ENCODE data around the gene MYZAP. TPM values are rescaled to one million over a fixed set of nuclear protein-coding genes. Genes with fewer than 3 reads are reported as not detected.

The MYZAP gene
- total and polyA plus RNA-seq, 9 donors, result 1.1 to 11.3 (median 5.5) TPM

DNA sequence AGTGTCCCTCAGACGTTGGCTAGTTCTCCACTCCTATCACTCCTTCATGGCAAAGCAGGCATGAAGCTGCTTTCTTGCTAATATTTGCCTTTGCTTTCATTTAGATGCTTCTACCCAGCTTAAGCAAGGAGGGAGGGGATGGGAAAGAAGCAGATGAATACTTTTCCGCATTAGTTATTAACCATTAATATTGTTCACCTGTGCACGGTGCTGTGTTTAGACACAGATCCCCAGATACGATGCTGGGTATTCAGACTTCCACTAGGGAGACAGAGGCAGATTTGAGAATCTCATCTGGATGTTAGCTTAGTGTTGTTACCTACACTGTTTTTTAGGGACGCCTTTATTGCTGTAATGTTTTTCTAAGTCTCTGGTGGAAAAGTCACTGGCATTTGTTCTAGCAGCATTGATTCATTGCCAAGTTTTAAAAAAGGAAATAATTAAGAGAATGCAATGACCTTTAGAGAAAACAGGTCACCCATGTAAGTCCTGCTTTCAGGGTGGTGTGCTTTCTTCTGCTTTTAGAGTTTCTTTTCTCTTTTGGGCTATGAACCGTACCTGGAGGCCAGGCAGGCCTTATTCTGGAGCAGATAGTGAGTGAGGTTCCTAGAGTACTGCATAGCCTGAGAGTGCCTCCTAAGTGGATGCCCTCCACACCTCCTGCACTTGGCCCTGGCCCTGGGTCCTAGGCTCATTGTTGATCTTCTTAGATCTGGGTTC is 55.5 kb downstream of the MYZAP start:
- Histone ChIP-seq H3K27ac (no peak overlapping the region), H3K4me3 (no peak overlapping the region), H3K4me1 (ENCODE audit: insufficient read depth) (no peaks in the 10 kb centered on the region), H3K9me3 (no peaks in the 10 kb centered on the region), H3K27me3 (no peaks in the 10 kb centered on the region), H3K36me3 (no peaks in the 10 kb centered on the region)
- TF ChIP-seq, protein P1, sequence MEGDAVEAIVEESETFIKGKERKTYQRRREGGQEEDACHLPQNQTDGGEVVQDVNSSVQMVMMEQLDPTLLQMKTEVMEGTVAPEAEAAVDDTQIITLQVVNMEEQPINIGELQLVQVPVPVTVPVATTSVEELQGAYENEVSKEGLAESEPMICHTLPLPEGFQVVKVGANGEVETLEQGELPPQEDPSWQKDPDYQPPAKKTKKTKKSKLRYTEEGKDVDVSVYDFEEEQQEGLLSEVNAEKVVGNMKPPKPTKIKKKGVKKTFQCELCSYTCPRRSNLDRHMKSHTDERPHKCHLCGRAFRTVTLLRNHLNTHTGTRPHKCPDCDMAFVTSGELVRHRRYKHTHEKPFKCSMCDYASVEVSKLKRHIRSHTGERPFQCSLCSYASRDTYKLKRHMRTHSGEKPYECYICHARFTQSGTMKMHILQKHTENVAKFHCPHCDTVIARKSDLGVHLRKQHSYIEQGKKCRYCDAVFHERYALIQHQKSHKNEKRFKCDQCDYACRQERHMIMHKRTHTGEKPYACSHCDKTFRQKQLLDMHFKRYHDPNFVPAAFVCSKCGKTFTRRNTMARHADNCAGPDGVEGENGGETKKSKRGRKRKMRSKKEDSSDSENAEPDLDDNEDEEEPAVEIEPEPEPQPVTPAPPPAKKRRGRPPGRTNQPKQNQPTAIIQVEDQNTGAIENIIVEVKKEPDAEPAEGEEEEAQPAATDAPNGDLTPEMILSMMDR (IDR thresholded peaks at IDR 0.05), result no peak
- TF ChIP-seq EP300 (IDR thresholded peaks at IDR 0.05), result no peak
- TF ChIP-seq POLR2A (IDR thresholded peaks at IDR 0.05), result no peak
- no peak for DNase-seq
- WGBS, 3 donors, result 69 to 78% (median 74%) methylated on average over 6 of the region's 6 CpGs
- intact Hi-C loops (cut with DNase I), result no loop called here

DNA sequence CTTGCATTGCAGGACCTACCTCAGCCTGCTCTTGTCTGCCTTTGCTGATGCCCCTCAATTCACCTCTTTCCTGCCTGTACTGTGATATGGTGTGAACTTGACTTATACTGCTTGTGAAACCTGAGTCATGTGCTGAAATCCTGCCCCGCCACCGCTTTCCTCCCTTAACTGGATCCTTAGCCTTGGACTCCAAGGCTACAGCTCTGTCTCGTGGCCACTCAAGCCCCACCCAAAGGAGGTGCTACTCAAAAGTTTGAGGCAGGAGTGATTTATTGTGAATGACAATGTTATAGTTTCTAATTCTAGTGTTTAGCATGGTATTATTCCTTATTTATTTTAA is 56.1 kb downstream of the MYZAP start:
- no peak for TF ChIP-seq EP300 (IDR thresholded peaks at IDR 0.05)
- TF ChIP-seq, protein P1 (IDR thresholded peaks at IDR 0.05), result no peak
- TF ChIP-seq POLR2A (IDR thresholded peaks at IDR 0.05), result no peak
- 64 to 74% (median 65%) methylated on average over 3 of the region's 3 CpGs for WGBS, 3 donors
- intact Hi-C loops (cut with DNase I), result no loop called here

DNA sequence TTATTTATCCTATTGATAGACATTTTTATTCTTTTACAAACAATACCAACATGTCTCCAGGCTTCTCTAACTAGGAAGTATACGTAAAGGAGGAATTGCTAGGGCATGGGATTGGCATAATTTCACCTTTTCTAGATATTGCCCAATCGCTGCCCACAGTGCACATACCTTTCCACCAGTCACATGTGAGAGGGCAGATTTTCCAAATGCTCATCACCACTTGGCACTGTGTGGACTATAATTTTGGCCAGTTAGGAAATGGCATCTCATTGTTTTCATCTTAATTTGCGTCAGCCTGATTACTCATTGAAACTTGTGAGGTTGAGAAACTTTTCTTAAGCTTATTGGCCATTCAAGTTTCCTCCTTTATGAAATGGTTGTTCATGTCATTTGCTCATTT is 57.4 kb downstream of the MYZAP start:
- 93 to 98% (median 95%) methylated on average over 3 of the region's 3 CpGs for WGBS, 3 donors
- H3K4me3 ChIP-seq, result no peak overlapping the region
- no peaks in the 10 kb centered on the region for H3K9me3 ChIP-seq
- H3K36me3 ChIP-seq, result no peaks in the 10 kb centered on the region
- no peaks in the 10 kb centered on the region for H3K27me3 ChIP-seq
- H3K4me1 ChIP-seq (ENCODE audit: insufficient read depth), result no peaks in the 10 kb centered on the region
- no peak overlapping the region for H3K27ac ChIP-seq
- no peak for TF ChIP-seq POLR2A (IDR thresholded peaks at IDR 0.05)
- TF ChIP-seq EP300 (IDR thresholded peaks at IDR 0.05), result no peak
- TF ChIP-seq, protein P1 (IDR thresholded peaks at IDR 0.05), result no peak
- intact Hi-C loops (cut with DNase I), result no loop called here
- no peak for DNase-seq

More for the DNA sequence above, 56.1 kb downstream of the MYZAP start:
- H3K36me3 ChIP-seq, result no peaks in the 10 kb centered on the region
- H3K27ac ChIP-seq, result no peak overlapping the region
- peak in 2 of 5 donors; percentile 30 to 32 for DNase-seq
- no peaks in the 10 kb centered on the region for H3K27me3 ChIP-seq
- H3K9me3 ChIP-seq, result no peaks in the 10 kb centered on the region
- no peaks in the 10 kb centered on the region for H3K4me1 ChIP-seq (ENCODE audit: insufficient read depth)
- H3K4me3 ChIP-seq, result no peak overlapping the region

DNA sequence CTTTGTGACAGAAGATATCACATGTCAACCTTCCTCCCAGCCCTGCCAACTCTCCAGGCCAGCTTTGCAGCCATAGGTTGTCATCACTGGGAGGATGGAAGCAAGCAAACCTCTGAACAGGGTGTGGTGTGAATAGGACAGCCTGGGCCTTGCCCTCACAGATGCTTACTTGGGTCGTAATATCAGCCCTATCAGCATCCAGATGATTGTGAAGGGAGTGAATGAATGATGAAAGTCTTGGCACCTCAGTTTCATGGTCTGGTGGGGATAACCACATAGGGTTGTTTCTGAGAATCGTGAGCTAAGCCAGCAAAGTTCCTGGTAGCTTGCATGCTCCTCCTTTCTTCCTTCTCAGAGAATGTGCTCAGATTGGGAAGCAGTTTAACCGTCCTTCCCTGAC is 59.7 kb downstream of the MYZAP start:
- 91 to 94% (median 91%) methylated on average over 3 of the region's 3 CpGs for WGBS, 3 donors
- Histone ChIP-seq H3K36me3 (no peaks in the 10 kb centered on the region), H3K27ac (no peak overlapping the region), H3K9me3 (no peaks in the 10 kb centered on the region), H3K27me3 (no peaks in the 10 kb centered on the region), H3K4me1 (ENCODE audit: insufficient read depth) (no peaks in the 10 kb centered on the region), H3K4me3 (no peak overlapping the region)
- DNase-seq, result no peak
- intact Hi-C loops (cut with DNase I), result loop anchor here in 1 of 4 donors (10.0 kb wide), 1 partner anchor 203 kb away; no protein-coding TSS in a partner anchor
- TF ChIP-seq POLR2A (IDR thresholded peaks at IDR 0.05), result no peak
- no peak for TF ChIP-seq EP300 (IDR thresholded peaks at IDR 0.05)
- TF ChIP-seq, protein P1 (IDR thresholded peaks at IDR 0.05), result no peak

All from ovary (tissue), 9 donors.